HL-60/S4 treated with phorbol 12-myristate 13-acetate at 8.2 ng/mL for 4 days and 3 days (cell line): ENCODE results near the gene TERT.
"Not testable (repeated sequence)": the region's sequence is repeated elsewhere in the genome, so short reads cannot be mapped to it uniquely, and the experiment has no call there.

Experiments
- in situ Hi-C: fragments of 300-500 bp; cut with MboI; formaldehyde crosslinking; loops from 2 replicates; pipeline ENCODE4 v1.15.0; 2022; ENCODE audit warnings: low sequenced_read_pairs

TERT gene

GRCh38 chr5:1331861-1332405 lies 37.1 kb upstream of the TERT start:
- in situ Hi-C loops = no loop called here

GRCh38 chr5:1330847-1331831 lies 36.3 kb upstream of the TERT start:
- in situ Hi-C loops = no loop called here

GRCh38 chr5:1330146-1330846 lies 35.4 kb upstream of the TERT start:
- in situ Hi-C loops = no loop called here

- in situ Hi-C loops = no loop called here
These were observed 34.3 kb upstream of the TERT start for GRCh38 chr5:1329111-1329579.

- in situ Hi-C loops = not testable (repeated sequence)
These were observed 33.6 kb upstream of the TERT start for GRCh38 chr5:1328237-1329110.

- in situ Hi-C loops = not testable (repeated sequence)
These were observed 32.3 kb upstream of the TERT start for GRCh38 chr5:1326901-1327756.

- in situ Hi-C loops = not testable (repeated sequence)
These were observed 31.6 kb upstream of the TERT start for GRCh38 chr5:1326532-1326875.

- in situ Hi-C loops = no loop called here
These were observed 31.1 kb upstream of the TERT start for GRCh38 chr5:1325870-1326531.

GRCh38 chr5:1325191-1325741 lies 30.4 kb upstream of the TERT start:
- in situ Hi-C loops = no loop called here

GRCh38 chr5:1324719-1325190 lies 29.9 kb upstream of the TERT start:
- in situ Hi-C loops = no loop called here

- in situ Hi-C loops = no loop called here
These were observed 29.4 kb upstream of the TERT start for GRCh38 chr5:1324301-1324700.

GRCh38 chr5:1323803-1324173 lies 28.9 kb upstream of the TERT start:
- in situ Hi-C loops = no loop called here

GRCh38 chr5:1322955-1323802 lies 28.3 kb upstream of the TERT start:
- in situ Hi-C loops = no loop called here

GRCh38 chr5:1322036-1322900 lies 27.4 kb upstream of the TERT start:
- in situ Hi-C loops = no loop called here

- in situ Hi-C loops = no loop called here
These were observed 26.7 kb upstream of the TERT start for GRCh38 chr5:1321576-1321975.

GRCh38 chr5:1320436-1321344 lies 25.8 kb upstream of the TERT start:
- in situ Hi-C loops = no loop called here
